ENCODE results near the gene LIPJ. TPM values are rescaled to one million over a fixed set of nuclear protein-coding genes. Genes with fewer than 3 reads are reported as not detected.

Gene LIPJ
- total RNA-seq, 1 experiment from 2014 or later, result not detected

DNA sequence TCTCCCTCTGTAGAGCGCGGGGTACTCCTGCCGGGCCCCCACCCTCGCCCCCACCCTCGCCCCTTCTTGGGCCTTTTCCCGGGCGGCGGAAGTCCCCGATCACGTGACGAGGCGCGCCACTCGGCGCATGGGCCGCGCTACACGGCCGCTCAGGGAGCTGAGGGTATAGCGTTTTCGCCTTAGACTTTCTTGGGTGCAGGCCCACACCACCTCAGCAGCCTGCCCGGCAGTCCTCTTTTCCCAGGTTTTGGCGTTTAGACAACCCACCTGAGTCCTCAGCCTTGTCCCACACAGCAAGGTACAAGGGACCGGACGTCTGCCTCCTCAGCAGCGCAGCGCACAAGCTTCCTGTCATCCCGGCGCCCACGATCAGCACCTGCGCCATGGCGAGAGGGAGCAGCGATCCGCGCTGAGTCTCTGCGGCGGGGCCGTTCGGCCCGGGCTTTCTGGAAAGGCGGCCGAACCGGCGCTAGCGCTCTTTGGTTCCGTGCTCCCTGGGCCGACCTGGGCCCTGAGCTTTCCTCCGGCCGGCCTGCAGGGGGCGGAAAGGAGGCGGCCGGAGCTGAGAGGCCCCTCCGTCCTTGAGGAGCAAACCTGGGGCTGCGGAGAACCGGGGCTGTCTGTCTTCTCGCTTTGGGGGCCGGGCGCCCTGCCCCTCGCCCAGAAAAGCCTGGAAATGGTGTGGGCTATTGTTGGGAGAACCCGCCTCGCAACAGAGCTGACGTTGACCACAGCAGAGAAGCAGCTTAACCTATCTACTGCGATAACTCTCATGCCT is 3.6 kb upstream of the LIPJ start, which contains the start of gene RNLS:
RNLS (minus strand) TSS at position 513 of the 778 bp plus-strand sequence.
- peak; percentile 81 for DNase-seq (ENCODE audit: low read depth)
- in situ Hi-C loops (cut with HindIII; ENCODE audit: low pct_unique_long_range_greater_than_20kb, low sequenced_read_pairs), result no loop called here

DNA sequence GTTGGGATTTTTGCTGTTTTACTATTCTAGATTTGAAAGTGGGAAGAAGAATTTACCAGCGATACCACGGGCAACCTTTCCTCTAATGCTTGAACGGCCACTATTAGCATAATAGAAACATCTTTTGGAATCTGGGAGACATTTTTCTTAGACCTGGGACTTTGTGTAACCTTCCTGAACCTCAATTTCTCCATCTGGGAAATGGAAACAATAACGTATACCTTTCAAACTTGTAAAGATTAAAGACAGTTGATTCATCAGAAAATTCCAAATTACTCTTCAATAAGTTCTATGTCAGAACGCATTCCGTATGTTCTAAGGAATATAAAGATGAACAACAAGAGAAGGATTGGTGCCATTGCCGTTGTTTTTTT is 3.0 kb upstream of the LIPJ start:
- in situ Hi-C loops (cut with HindIII; ENCODE audit: low pct_unique_long_range_greater_than_20kb, low sequenced_read_pairs), result no loop called here
- DNase-seq (ENCODE audit: low read depth), result no peak

DNA sequence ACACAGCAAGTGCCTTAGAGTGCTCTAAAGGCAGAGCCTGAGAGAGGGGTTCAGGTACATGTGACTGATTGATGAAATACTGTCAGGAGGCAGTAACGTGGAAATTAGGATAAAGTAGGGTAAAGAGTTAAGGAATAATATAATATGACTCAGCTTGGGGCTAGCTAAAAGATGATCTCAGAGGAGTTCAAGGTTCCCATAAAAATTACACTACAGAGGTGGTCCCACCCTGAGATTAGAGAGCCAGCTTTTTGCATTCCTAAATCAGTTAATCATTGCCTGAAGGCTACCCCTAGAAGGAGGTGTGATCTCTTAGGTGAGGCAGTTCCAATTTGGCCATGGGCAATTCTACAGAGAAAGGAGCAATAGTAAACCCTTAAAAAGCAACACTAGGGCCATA is 5.8 kb downstream of the LIPJ start:
- in situ Hi-C loops (cut with HindIII; ENCODE audit: low pct_unique_long_range_greater_than_20kb, low sequenced_read_pairs), result no loop called here
- DNase-seq (ENCODE audit: low read depth), result no peak

DNA sequence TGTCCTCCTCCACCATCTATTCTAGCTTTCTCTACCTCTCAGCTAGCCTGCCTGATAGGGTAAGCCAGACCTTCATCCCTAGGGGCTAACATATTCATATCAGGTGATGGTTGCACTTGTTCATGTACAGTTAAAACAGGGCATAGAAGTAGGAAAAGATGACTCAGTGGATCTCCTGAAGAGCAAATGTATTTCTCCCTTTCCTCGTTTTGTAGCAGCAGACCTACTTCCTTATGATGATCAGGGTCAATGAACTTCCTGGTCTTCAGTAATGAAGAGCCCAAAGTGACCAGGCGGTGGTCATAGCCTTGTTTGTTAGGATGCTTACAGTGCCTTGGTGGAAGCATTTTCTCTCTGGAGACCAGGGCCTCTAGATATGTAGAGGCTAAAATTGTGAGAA is 6.3 kb downstream of the LIPJ start:
- no peak for DNase-seq (ENCODE audit: low read depth)
- in situ Hi-C loops (cut with HindIII; ENCODE audit: low pct_unique_long_range_greater_than_20kb, low sequenced_read_pairs), result no loop called here

DNA sequence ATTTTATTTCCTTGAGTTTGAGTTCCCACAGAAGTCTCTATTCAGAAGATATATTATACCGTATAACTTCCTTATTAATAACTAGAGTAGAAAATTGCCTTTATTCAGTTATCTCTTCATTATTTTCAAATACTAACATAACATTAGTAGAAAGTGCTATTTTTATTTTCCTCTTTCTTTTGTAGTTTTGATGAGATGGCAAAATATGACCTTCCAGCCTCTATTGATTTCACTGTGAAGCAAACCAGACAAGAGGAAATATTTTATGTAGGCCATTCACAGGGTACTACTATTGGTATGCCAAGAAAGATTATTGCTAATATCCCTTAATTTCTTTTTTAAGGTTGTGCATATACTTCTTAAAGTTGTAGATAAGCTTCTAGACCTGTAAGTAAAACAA is 7.9 kb downstream of the LIPJ start:
- DNase-seq (ENCODE audit: low read depth), result no peak
- in situ Hi-C loops (cut with HindIII; ENCODE audit: low pct_unique_long_range_greater_than_20kb, low sequenced_read_pairs), result no loop called here

DNA sequence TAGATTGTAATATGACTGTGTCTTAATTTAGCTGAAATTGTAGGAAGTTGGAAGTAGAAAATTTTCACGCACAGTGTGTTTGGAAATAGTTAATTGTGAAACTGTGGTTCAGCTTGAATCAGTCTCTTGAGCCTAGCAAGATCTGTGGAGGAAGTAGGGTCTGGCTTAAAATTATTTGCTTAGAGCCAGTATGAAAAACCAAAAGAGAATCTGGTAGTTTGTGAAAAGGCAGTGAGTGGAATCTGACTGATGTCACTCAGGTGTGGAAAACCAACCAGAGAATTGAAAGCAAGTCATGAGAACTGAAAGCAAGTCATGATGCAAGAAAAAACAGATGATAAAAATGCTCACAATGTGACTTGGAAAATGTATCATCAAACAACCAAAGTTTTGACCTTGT is 11.5 kb downstream of the LIPJ start:
- no peak for DNase-seq (ENCODE audit: low read depth)
- in situ Hi-C loops (cut with HindIII; ENCODE audit: low pct_unique_long_range_greater_than_20kb, low sequenced_read_pairs), result no loop called here

DNA sequence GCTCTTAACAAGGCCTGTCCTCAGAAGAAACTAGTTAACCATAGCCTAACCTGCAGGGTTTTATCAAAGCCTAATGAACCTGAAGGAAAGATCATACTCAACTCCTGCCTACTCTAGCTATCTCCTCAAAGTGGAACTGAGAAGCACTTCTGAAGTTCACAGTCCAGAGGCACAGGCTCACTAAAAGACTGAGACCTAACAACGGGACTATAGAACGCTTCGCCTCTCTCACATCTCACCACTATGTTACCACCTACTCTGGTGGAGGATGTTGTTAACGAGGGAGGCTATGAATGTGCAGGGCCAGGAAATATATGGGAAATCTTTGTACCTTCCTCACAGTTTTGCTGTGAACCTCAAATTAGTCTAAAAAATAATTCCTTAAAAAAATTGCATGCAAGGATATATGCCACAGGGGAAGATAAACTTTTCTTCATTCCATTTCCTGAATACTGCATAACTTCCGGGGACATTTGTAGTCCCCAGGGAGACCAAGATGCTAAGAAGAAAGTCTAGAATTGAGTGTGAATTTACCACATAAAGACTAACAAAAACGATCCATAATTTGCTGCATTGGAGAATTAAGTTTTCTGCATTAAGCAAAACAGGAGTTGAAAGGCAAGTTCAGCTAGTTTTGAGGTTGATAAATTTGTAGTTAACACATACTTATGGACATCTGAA is 21.6 kb downstream of the LIPJ start:
- in situ Hi-C loops (cut with HindIII; ENCODE audit: low pct_unique_long_range_greater_than_20kb, low sequenced_read_pairs), result no loop called here
- DNase-seq (ENCODE audit: low read depth), result no peak

DNA sequence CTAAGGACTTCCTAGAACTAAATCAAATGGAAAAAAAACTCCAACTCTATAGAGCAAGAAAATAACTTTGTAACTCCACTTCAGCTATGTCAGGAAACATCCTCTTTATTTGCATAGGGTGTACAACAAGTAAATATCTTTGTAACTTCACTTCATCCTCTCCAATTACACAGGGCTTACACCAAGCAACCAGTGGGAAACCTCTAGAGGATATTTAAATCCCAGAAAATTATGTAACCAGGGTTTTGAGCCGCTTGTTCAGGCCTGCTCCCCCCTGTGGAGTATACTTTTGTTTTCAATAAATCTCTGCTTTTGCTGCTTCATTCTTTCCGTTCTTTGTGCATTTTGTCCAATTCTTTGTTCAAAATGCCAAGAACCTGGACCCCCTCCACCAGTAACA is 22.2 kb downstream of the LIPJ start:
- in situ Hi-C loops (cut with HindIII; ENCODE audit: low pct_unique_long_range_greater_than_20kb, low sequenced_read_pairs), result no loop called here
- no peak for DNase-seq (ENCODE audit: low read depth)

DNA sequence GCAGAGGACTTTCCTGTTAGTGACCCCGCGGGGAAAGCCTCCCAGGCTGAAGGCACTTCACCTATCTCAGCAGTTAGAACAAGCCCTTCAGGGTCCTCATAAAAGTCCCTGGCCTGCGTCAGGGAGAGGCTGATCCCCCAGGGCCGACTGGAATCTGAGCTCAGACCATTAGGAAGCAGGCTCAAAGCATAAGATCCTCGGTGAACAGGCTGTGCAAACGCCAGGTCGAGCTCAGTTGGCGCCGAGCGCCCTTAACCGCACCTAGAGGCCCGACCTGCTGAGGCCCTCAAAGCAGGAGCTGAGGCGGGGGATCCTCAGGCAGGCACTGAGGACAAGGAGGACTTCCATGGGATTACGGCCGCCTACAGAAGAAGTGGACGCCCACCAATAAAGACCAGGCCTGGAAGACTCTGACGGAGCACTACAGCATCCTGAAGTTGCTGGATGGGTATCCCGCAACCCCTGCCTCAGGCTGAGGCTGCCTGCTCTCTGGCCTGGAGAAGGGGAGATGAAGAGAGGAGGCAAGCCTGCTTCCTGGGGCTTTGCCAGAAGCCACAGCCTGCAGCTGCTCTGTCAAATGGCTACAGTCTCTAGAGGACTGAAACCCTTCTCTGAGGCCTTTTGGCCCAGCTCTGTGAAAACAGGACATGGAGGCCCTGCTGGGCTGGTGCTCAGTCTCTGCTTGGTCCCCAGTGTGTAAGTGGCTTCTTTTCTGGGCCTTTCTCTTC is 29.9 kb downstream of the LIPJ start:
- DNase-seq (ENCODE audit: low read depth), result no peak
- in situ Hi-C loops (cut with HindIII; ENCODE audit: low pct_unique_long_range_greater_than_20kb, low sequenced_read_pairs), result no loop called here

DNA sequence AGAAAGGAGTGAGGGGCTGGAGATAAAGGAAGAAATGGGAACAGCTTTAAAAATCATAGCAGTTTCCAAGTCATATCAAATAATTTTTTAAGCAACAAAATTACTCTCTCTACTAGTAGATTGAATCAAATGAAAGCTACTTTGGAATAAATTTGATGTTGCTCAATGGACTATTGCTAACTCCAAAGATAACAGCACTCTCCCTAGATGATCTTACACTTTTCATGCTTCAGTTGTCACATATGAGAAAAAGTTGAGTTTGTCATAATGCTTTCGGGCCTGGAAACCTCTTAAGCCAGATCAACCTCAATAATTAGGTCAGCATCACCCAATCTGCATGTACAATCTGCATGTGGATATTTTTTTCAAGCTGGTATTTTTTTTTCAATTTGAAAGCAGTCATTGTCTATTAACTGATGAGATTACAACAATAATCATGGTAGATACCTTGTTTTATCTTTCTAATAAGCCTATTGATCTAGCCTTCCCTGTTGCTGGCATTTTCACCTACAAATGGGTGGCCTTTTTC is 31.3 kb downstream of the LIPJ start:
- DNase-seq (ENCODE audit: low read depth), result no peak
- in situ Hi-C loops (cut with HindIII; ENCODE audit: low pct_unique_long_range_greater_than_20kb, low sequenced_read_pairs), result no loop called here

DNA sequence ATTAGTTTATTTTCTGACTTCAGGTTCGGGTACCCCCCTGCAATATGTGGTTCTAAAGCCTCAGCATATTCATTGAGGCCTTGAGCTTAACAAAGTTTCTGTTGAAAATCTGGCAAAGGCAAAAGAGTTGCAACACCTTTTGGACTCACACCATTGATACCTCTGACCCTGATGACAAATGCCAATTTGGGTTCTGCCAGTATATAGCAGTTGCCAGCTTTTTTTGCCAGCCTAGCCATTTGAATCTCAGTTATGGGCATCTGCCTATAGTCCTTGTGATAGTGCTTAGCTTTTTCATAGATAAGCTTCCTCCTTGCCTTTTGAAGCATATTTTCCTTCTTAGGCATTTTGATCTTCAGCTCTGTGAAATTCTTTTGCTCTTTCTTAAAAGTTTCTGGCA is 31.9 kb downstream of the LIPJ start:
- in situ Hi-C loops (cut with HindIII; ENCODE audit: low pct_unique_long_range_greater_than_20kb, low sequenced_read_pairs), result no loop called here
- DNase-seq (ENCODE audit: low read depth), result no peak

DNA sequence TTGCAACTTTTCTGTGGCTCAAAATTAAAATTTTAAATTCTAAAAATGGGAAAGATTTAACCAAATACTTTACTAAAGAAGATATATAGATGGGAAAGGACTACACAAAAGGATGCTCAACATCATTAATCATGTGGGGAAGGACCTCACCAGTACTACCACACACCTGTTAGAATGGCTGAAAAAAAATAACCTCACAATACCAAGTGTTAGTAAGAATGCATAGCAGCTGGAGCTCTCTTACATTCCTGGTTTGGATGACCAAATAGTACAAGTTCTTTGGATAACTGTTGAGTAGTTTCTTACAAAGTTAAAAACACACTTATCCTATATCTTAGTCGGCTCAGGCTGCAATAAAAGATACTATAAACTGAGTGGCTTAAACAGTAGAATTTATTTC is 33.9 kb downstream of the LIPJ start:
- in situ Hi-C loops (cut with HindIII; ENCODE audit: low pct_unique_long_range_greater_than_20kb, low sequenced_read_pairs), result no loop called here
- DNase-seq (ENCODE audit: low read depth), result no peak

DNA sequence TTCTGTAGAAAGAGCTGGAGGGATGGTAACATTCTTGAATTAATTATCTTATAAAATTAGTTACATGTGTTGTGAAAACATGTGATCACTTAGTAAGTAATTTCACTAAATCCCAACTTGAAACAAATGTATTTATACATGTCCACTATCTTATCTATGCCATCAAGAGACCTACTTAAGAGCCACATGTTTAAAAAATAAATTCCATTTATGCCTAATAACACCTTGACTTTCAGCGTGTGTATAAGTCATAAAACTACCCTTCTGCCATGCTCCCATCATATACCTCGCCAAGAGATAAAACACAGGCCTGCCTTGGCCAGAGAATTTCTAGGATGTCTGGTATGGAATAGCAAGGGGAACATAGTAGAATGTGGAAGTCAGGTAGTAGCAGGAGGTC is 37.3 kb downstream of the LIPJ start:
- no peak for DNase-seq (ENCODE audit: low read depth)
- in situ Hi-C loops (cut with HindIII; ENCODE audit: low pct_unique_long_range_greater_than_20kb, low sequenced_read_pairs), result no loop called here

DNA sequence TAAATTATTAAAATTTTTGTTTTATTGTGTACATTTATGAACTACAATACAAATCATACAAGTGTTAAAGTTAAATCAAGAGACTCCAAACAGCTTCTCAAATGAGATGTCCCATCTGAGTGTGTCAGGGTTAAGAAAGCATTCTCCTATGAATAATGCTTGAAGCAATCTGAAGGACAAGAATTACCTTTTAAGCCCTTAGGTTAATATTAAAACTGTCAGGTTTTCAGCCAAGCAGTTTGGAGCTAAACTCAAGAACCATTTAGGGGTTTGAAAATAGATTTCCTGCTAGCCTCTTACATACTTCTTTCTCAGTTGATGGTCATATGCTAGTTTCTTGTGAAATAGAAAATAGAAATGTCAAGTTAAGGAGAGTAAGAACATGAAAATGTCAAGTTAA is 38.3 kb downstream of the LIPJ start:
- no peak for DNase-seq (ENCODE audit: low read depth)
- in situ Hi-C loops (cut with HindIII; ENCODE audit: low pct_unique_long_range_greater_than_20kb, low sequenced_read_pairs), result no loop called here

DNA sequence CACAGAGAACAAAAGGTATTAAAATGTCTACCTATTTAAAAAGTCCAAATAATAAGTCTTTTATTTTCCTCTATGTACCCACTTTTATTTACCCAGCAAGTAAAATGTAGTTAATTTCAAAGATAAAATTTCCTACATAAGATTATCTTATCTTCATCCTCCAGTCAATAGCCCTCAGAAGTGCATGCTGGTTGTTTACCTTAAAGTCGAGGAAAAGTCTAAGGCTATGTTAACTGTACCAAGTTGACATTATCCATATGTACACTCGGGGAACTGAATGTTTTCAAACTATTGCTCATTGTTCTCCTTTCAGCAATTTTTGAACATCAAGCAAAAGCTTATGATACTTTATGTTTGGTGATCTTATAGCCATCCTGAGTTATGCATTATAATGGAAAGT is 53.6 kb downstream of the LIPJ start:
- in situ Hi-C loops (cut with HindIII; ENCODE audit: low pct_unique_long_range_greater_than_20kb, low sequenced_read_pairs), result no loop called here
- no peak for DNase-seq (ENCODE audit: low read depth)

DNA sequence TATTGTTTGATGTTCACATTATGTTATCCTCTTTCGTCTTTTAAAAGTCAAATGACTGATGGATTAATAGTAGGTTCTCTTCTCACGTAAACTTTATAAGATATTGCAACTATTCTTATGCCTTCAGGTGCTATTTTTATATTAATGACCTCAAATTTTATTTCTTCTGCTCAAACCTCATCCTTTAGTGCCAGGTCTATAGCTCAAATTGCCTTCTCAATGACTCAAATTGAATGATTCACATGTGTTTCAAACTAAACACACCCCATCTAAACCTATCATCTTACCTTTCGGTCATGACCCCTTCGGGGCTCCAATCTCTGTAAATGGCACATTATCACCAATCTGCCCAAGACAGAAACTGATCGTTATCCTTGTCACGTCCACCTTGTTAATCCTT is 55.6 kb downstream of the LIPJ start:
- in situ Hi-C loops (cut with HindIII; ENCODE audit: low pct_unique_long_range_greater_than_20kb, low sequenced_read_pairs), result no loop called here
- no peak for DNase-seq (ENCODE audit: low read depth)

DNA sequence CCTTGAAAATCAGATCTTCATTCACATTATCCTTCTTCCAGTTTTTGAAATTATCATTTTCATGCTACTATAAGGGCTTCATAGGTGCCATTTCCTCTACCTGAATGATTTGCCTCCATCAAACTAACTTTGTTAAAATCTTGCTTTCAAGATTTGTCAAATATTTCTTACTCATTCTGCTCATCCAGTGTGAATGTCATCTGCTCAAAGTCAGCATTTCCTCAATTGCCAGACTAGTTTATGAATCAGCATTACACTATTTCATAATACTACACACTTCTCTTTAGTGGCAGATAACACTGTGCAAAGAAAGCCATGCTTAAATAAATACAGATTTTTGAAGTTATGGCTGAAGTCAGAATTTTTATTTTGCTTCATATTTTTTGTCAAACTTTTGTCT is 56.4 kb downstream of the LIPJ start:
- in situ Hi-C loops (cut with HindIII; ENCODE audit: low pct_unique_long_range_greater_than_20kb, low sequenced_read_pairs), result no loop called here
- DNase-seq (ENCODE audit: low read depth), result no peak

DNA sequence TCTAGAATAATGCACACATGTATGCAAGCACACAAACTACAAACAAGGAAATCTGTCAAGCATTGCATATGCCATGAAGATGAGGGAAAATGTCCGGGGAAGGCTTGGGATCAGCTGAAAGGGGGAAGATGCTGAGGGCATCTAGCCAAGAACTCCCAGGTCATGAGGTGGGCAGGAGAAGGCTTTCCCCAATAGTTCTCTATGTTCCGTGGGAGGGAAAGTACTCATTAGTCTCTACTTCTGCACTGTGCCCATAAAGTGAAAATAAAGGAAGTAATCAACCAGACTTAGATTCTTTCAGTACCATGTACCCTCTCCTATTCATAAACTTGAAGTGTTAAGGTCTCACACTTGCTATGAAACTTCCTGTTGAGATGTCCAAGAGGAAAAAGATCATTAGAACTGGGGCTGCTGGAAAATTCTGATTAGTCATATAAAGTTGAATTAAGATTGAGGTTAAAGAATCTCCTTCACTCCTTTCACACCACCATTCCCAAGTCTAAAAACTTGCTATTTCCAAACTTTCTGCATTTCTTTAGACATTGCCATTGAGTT is 60.6 kb downstream of the LIPJ start:
- in situ Hi-C loops (cut with HindIII; ENCODE audit: low pct_unique_long_range_greater_than_20kb, low sequenced_read_pairs), result no loop called here

DNA sequence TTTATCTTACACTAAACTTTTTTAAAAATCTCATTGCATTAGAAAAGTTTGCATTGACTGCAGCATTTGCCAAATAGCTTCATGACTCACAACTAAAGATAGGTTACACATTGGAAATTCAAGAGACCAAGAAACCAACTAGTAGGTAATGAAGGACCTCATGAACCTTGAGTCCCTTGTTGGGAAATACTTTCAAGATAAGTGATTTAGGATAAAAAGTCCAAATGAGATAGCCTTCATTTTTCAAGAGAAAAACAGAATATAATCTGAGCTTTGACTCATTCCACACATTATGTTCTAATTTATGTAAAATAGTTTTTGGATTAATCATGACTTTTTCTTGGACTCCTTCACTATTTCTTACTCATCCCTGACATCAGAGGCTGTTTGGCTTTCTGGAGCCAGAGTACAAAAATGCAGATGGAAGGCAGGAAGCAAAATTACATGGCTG is 64.6 kb downstream of the LIPJ start:
- in situ Hi-C loops (cut with HindIII; ENCODE audit: low pct_unique_long_range_greater_than_20kb, low sequenced_read_pairs), result no loop called here

More for the DNA sequence above, 60.6 kb downstream of the LIPJ start:
- no peak for DNase-seq (ENCODE audit: low read depth)

More for the DNA sequence above, 64.6 kb downstream of the LIPJ start:
- DNase-seq (ENCODE audit: low read depth), result peak; percentile 56
